ENCODE data around the gene FYN.

The FYN gene

GRCh38 chr6:111676383-111676782, 196.9 kb downstream of the FYN start:
- no peak for DNase-seq

DNA sequence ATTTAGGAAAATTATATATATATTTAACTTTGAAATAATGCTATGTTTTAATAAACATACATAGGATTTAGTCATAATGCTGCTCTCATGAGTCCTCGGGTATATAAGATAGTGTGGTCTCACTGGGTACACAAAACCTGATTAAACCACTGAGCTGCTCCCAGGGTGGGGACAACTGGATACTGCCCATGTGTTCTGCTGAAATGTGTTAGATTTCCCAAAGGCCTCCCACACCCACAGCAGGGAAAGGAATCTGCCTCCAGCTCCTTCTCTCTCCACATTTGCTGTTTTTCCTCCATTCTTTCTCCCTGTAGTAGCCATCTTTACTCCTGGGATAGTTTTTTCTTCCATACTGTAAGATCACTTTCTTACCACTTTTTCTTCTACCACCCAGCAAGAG, 198.4 kb downstream of the FYN start:
- no peak for DNase-seq

DNA sequence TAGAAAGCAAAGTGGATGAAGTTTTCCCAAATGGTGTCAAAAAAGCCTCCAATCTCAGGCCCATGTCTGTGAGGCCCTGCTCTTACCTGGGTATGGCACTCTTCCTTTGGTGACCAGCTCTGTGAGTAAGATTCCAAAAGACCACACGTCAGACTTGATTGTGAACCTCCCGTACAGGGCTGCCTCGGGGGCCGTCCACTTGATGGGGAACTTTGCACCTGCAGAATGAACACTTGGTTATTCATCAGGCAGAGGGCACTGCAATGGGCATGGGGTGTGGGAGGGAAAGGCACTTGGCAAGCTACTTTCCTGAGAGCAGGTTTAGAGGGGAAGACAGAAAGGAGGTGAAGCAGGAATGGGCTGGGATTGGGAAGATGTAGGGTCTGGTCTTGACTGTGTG, 198.8 kb downstream of the FYN start:
- no peak for DNase-seq

GRCh38 chr6:111673937-111674336, 199.3 kb downstream of the FYN start:
- no peak for DNase-seq

DNA sequence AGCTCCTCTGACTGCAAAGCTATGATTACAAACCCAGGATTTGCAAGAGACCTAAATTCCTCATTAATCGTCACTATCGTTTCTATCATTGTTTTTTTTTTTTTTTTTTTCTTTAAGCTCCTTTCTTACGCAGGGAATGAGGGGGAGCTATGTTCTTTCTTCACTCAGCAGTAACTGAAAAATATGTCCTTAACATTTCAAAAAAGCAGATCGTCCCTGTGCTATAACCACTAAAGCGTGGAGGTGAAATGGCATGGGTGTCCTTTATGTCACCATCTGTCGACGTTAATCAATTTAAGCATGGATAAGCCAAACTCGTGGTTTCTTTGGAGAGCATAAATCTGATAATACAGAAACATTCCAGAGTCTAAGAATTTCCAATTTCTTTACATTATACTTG, 199.7 kb downstream of the FYN start:
- DNase-seq = no peak

DNA sequence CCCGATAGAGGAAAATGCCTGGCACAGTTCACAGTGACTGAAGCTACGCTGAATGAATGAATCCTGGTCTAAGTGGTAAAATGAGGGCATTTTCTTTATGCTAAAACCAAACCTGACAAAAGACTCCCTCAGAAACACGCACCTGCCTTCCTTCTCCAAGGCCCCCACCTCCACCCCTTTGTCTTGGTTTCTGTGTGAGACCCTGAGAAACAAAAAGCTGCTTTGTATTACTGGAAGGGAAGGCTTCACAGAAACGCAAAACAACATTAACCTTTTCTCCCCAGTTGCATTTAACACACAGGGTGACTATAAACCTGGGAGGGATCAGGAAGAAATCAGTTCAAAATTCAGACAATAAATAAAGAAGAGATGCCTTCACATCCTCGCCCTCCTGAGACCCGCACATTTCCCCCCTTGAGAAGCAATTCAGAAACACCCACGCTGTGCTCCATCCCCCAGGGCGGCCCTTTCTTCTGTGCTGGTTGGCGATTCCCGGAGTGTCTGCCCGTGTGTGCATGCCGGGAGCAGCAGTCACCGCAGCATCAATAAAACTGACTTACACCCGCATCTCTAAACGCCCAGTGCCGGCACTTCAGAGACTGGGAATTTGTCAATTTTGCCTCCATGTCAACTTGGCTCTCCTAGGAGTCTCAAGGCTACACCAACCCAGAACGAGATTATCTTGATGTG, 200.3 kb downstream of the FYN start:
- DNase-seq = no peak

GRCh38 chr6:111669326-111669725, 203.9 kb downstream of the FYN start:
- no peak for DNase-seq

- no peak for DNase-seq
Observed at GRCh38 chr6:111668410-111668809, 204.8 kb downstream of the FYN start.

GRCh38 chr6:111667931-111668330, 205.3 kb downstream of the FYN start:
- no peak for DNase-seq

- DNase-seq = no peak
Observed at GRCh38 chr6:111666847-111667246, 206.4 kb downstream of the FYN start.

- no peak for DNase-seq
Observed at GRCh38 chr6:111664565-111665030, 208.7 kb downstream of the FYN start.

DNA sequence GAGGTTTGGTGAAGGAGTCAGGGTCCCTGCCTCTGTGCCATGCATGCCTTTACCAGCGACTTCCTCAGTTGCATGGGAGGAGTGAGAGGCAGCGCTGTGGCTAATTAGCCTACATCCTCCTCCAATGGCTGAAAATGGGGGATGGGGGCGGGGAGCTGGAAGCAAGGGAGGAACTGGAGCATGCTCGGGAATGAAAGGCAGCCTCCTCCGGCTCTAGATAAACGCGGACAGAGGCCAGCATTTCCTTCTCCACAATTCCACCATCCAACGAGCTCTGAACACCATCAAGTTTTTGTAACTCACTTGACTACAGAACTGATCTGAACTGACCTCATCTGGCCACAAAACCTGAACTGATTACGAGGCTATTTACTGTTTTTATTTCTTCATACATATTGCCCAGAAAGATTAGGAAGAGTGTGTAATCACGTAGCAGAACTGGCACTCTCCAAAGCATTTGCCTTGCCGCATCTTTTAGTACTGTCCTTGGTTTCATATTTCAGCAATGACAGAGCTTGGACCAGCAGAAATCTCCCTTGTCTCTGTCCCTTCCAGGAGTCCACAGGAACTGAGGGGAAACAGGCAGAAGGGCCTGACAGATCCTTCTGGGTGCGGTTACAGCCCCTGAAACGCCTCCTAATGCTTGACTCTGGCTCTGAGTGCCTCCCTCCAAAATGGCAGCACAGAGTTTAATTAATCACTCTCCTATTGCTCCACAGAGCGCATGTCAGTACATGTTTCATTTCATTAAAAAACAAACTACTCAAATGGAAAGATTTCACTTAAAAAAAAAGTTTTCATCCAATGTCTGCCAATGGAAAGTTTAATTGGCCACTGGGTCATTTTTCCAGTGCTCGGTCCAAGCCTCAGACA, 209.3 kb downstream of the FYN start:
- DNase-seq = no peak

DNA sequence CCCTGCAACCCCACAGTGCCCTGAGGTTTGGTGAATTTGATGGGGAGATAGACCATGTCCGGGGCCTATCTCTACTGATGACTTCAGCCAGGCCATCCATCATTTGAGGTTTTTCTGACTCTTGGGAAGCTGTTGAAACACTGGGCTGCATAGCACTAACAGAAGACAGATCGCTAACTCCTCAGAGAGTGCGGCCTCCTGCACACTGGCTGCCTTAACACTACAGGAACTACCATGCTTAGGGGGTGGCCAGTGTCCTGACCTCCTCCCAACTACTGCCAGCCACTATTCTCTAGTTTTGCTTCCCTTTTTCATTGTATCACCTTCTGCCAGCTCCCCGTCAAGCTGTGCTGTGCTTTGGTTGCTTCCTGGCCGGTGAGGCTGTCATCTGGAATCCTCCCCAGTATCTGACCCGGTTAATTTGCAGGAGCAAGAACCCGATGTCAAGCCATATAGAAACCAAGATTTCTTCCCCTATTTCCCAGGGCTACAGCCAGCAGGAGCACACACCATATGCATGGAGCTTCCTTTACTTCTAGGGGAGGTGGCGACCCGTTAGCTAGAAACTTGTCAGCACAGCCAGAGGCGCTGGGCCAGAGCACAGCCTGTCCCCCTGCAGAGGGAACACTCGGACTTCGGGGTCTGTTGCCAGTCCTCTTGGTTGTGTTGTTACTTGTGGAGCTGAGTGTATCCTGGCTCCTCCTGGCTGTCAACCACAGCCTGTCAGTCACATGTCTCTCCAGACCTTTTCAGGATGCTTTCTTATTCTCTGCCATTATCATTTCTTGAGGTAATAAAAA, 210.3 kb downstream of the FYN start:
- DNase-seq = no peak

GRCh38 chr6:111662072-111662793, 211.0 kb downstream of the FYN start:
- DNase-seq = no peak

DNA sequence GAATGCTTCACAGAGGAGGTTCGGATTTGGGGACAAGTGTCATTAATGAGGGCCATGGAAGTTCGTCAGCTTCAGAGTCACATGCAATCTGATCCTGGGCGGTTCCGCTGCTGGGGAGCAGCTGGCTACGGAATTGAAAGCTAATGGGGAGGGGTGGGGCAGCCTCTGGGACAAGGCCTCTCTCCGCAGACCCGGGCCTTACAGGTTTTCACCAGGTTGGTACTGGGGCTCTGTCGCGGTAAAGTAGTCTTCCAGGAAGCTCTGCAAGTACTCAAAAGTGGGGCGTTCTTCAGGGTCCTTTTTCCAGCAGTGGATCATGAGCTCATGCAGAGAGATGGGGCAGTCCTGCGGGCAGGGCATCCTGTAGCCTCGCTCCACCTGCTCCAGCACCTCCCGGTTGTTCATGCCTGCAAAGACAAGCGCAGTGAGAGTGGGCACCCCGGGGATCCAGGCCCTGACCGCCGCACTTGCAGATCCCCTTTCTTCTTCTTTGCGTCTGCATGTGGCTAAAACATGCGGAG, 211.7 kb downstream of the FYN start:
- no peak for DNase-seq

DNA sequence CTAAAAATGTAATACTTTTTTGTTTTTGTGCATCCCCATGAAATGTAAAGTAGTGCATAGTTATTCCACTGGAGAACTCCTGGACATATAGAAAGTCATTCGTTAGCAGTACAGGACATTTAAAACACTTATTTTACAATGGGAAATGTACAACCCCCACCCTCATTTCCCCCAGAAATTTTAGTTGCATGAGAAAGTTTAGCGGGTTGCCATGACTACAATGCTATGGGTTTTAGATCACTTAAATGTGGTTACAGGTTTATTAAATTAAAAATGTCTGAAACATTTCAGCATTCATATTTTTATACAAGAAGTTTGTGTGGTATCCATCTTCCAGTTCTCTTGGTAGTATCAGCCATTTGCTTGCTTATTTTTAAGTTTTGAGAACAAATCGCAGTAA, 212.7 kb downstream of the FYN start:
- DNase-seq = no peak

DNA sequence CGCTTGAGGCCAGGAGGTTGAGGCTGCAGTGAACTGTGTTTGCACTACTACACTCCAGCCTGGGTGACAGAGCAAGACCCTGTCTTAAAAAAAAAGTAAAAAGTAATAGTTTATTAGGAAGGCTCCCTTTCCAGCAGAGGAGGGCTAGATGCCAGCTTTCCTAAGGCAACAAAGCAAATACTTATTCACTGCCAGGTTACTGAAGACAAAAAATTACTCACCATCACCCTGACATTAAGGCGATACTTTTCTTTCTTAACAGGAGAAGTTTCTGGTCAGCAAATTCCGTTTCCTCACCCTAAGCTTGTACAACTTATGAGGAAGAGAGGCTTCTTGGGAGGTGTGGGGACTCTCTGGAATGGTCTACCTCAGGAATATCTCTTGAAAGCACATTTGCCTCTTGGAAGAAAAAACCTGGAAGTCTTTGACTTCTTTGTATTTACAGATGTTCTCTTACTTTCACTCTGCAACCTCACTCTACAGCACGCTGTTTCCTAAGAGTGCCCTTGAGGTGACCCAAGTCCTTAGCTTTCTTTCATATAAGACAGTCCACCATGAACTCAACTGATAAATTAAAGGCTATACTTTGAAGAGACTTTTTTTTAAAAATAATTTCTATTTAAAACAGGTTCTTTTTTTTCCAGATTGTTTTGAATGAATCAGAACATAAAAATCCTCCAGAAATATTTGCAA, 214.6 kb downstream of the FYN start:
- DNase-seq = no peak

DNA sequence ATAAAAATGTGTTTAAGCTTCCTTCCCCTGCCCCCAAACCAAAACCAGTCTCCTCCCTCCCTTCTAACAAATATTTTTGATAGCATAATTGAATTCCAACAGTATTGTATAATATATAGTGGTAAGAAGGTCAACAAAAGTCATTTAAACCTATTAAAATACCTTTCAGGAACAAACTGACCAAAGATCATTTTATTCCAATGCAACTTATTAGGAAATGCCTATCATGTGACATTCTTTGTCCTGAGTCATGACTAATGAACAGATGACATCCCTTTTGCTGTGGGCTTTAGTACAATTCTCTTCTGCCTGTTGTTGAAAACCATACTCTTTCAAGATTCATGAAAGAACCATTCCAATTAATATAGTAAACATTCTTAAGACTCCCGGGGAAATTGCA, 216.1 kb downstream of the FYN start:
- no peak for DNase-seq

- DNase-seq = no peak
Observed at GRCh38 chr6:111653979-111654378, 219.3 kb downstream of the FYN start.

- DNase-seq = no peak
Observed at GRCh38 chr6:111653434-111653833, 219.8 kb downstream of the FYN start.

GRCh38 chr6:111652156-111652555, 221.1 kb downstream of the FYN start:
- DNase-seq = no peak
